ENCODE results near the gene ZNF865.

GRCh38 chr19:55576746-55577145 lies 28.7 kb upstream of the ZNF865 start:
- TF ChIP-seq ZNF423 (CRISPR knock-in tag; IDR thresholded peaks at IDR 0.05) = no peak
- no peak for TF ChIP-seq CTCF (IDR thresholded peaks at IDR 0.05)
- no peak for TF ChIP-seq TP53 (CRISPR knock-in tag; IDR thresholded peaks at IDR 0.05)
- TF ChIP-seq JUN (CRISPR knock-in tag; IDR thresholded peaks at IDR 0.05) = no peak
- no peak for TF ChIP-seq SMAD3 (CRISPR knock-in tag; IDR thresholded peaks at IDR 0.05; ENCODE audit: borderline replicate concordance)
- TF ChIP-seq ZNF263 (CRISPR knock-in tag; IDR thresholded peaks at IDR 0.05; ENCODE audit: low read depth) = no peak
- no peak for TF ChIP-seq SP1 (CRISPR knock-in tag; conservative IDR thresholded peaks at IDR 0.05)
- TF ChIP-seq ZNF219 (CRISPR knock-in tag; IDR thresholded peaks at IDR 0.05; ENCODE audit: borderline replicate concordance) = no peak
- TF ChIP-seq RELA (CRISPR knock-in tag; IDR thresholded peaks at IDR 0.05; ENCODE audit: borderline replicate concordance) = no peak
- TF ChIP-seq NR2C2 (CRISPR knock-in tag; IDR thresholded peaks at IDR 0.05) = no peak
- TF ChIP-seq KAT7 (CRISPR knock-in tag; IDR thresholded peaks at IDR 0.05; ENCODE audit: borderline replicate concordance) = no peak
- TF ChIP-seq CREM (CRISPR knock-in tag; IDR thresholded peaks at IDR 0.05) = no peak
- TF ChIP-seq FOXK1 (CRISPR knock-in tag; IDR thresholded peaks at IDR 0.05) = no peak
